Lung (tissue), 12 donors: ENCODE results near the gene C1orf74. TPM values are rescaled to one million over a fixed set of nuclear protein-coding genes. Genes with fewer than 3 reads are reported as not detected.

ENCODE experiments used
- ATAC-seq: fragments of 200-7000 bp; cut with Tn5 transposase; one replicate; pipeline ENCODE4 v1.9.1; 2020; ENCODE audit warnings: moderate number of reproducible peaks; ENCODE audit not compliant: insufficient read depth, low FRiP score
- DNase-seq, 3 donors: peaks; one replicate each; pipeline ENCODE4 v3.0.0-alpha.2; 2013 to 2017
- H3K27ac ChIP-seq, 2 donors: one replicate each; pipeline ENCODE4 v1.5.1; 2013; ENCODE audit warnings: mild to moderate bottlenecking in 2 of 2, moderate library complexity in 2 of 2, control low read depth in 1 of 2, inconsistent platforms in 1 of 2, low read depth in 1 of 2, low read length in 1 of 2
- H3K27me3 ChIP-seq, 3 donors: one replicate each; pipeline ENCODE4 v1.5.1; 2013; ENCODE audit warnings: low read length in 2 of 3; ENCODE audit not compliant: control insufficient read depth in 3 of 3, insufficient read depth in 3 of 3
- H3K36me3 ChIP-seq, 4 donors: one replicate each; pipeline ENCODE4 v1.5.1; 2013; ENCODE audit warnings: low read length in 4 of 4, mild to moderate bottlenecking in 1 of 4, moderate library complexity in 1 of 4; ENCODE audit not compliant: control insufficient read depth in 4 of 4, insufficient read depth in 4 of 4
- H3K4me1 ChIP-seq, 5 donors: one replicate each; pipeline ENCODE4 v1.5.1; 2013; ENCODE audit warnings: low read length in 5 of 5, mild to moderate bottlenecking in 2 of 5, moderate library complexity in 1 of 5; ENCODE audit not compliant: control insufficient read depth in 5 of 5, insufficient read depth in 5 of 5
- H3K4me3 ChIP-seq: one replicate; pipeline ENCODE4 v1.5.1; 2013; ENCODE audit warnings: mild to moderate bottlenecking, control low read depth, moderate library complexity
- H3K9ac ChIP-seq, 2 donors: one replicate each; pipeline ENCODE4 v1.5.1; 2013; ENCODE audit warnings: low read length in 2 of 2, control low read depth in 1 of 2; ENCODE audit not compliant: insufficient read depth in 1 of 2
- H3K9me3 ChIP-seq, 4 donors: one replicate each; pipeline ENCODE4 v1.5.1; 2013; ENCODE audit warnings: low read length in 3 of 4, mild to moderate bottlenecking in 1 of 4, moderate library complexity in 1 of 4; ENCODE audit not compliant: control insufficient read depth in 4 of 4, insufficient read depth in 3 of 4
- WGBS, 2 donors: extraction: QIAGEN DNeasy Blood & Tissue Kit; methylation state at CpG; one replicate each; pipeline ENCODE4 v1.1.7; 2013; 5-methylcytosine and 5-hydroxymethylcytosine counted together
- polyA plus RNA-seq, 2 donors: library from polyadenylated mRNA; stranded (reverse); fragments of 200-250 nt; gene quantifications; one replicate each; pipeline ENCODE4 v1.2.1, GENCODE V29; 2013
- total RNA-seq, 2 donors: library from RNA; depleted of rRNA in 1 of 2; stranded (reverse); fragments of >200 nt in 1 of 2; gene quantifications; one replicate each; pipeline ENCODE4 v1.2.1, GENCODE V29; 2014 to 2021
- TF ChIP-seq, protein P1 (sequence below): IDR thresholded peaks from 2 replicates; pipeline ENCODE4 v1.5.1; 2012; ENCODE audit warnings: mild to moderate bottlenecking; ENCODE audit errors: control extremely low read depth, extremely low read depth
- donor health status: control.
- donor health status: control.
- donor health status: Bipolar disorder and iron deficiency.
- donor health status: healthy.
- donor health status: DM: yes; HTN: yes; CAD: no.

Gene C1orf74
- total and polyA plus RNA-seq, 4 donors = 0.75 to 2.5 (median 1.5) TPM

GRCh38 chr1:209729436-209729835, 54.9 kb downstream of the C1orf74 start:
- no peak overlapping the region for H3K4me3 ChIP-seq
- DNase-seq = no peak
- TF ChIP-seq, protein P1, sequence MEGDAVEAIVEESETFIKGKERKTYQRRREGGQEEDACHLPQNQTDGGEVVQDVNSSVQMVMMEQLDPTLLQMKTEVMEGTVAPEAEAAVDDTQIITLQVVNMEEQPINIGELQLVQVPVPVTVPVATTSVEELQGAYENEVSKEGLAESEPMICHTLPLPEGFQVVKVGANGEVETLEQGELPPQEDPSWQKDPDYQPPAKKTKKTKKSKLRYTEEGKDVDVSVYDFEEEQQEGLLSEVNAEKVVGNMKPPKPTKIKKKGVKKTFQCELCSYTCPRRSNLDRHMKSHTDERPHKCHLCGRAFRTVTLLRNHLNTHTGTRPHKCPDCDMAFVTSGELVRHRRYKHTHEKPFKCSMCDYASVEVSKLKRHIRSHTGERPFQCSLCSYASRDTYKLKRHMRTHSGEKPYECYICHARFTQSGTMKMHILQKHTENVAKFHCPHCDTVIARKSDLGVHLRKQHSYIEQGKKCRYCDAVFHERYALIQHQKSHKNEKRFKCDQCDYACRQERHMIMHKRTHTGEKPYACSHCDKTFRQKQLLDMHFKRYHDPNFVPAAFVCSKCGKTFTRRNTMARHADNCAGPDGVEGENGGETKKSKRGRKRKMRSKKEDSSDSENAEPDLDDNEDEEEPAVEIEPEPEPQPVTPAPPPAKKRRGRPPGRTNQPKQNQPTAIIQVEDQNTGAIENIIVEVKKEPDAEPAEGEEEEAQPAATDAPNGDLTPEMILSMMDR = no peak
- H3K36me3 ChIP-seq = no peaks in the 10 kb centered on the region
- peaks cover 0 to 3% (median 0%) of the 10 kb centered on the region in 3 donors for H3K27me3 ChIP-seq
- H3K9me3 ChIP-seq = no peaks in the 10 kb centered on the region
- peaks cover 0 to 17% (median 0%) of the 10 kb centered on the region in 5 donors for H3K4me1 ChIP-seq
- H3K27ac ChIP-seq = no peak overlapping the region
- 74 to 86% methylated on average over 1 of the region's 1 CpG for WGBS, 2 donors
- no peak for ATAC-seq
- H3K9ac ChIP-seq = no peak overlapping the region

Other genes starting within 250 kb of the C1orf74 start
- gene CAMK1G, start 200.8 kb downstream of the C1orf74 start, total RNA-seq = 1 to 10 TPM in 1 of 2 donors, not detected in 1; 2.4 TPM
- gene CAMK1G, start 200.8 kb downstream of the C1orf74 start, polyA plus RNA-seq = under 1 TPM; 0.14 to 0.80 TPM
- 100 to 1,000 TPM in 1 of 2 donors, 10 to 100 TPM in 1; 72.6 to 121 TPM for gene LAMB3, start 132.1 kb downstream of the C1orf74 start, total RNA-seq
- 10 to 100 TPM; 14.6 to 64.6 TPM for gene LAMB3, start 132.1 kb downstream of the C1orf74 start, polyA plus RNA-seq
- 10 to 100 TPM; 53.4 to 74.5 TPM for gene G0S2, start 109.1 kb downstream of the C1orf74 start, total RNA-seq
- 100 to 1,000 TPM in 1 of 2 donors, 10 to 100 TPM in 1; 44.6 to 696 TPM for gene G0S2, start 109.1 kb downstream of the C1orf74 start, polyA plus RNA-seq
- gene HSD11B1, start 79.7 kb downstream of the C1orf74 start, total RNA-seq = 10 to 100 TPM in 1 of 2 donors, 1 to 10 TPM in 1; 6.5 to 39.5 TPM
- 10 to 100 TPM; 11.3 to 74.6 TPM for gene HSD11B1, start 79.7 kb downstream of the C1orf74 start, polyA plus RNA-seq
- 1 to 10 TPM; 6.9 to 8.3 TPM for gene TRAF3IP3, start 28.5 kb downstream of the C1orf74 start, total RNA-seq
- gene TRAF3IP3, start 28.5 kb downstream of the C1orf74 start, polyA plus RNA-seq = 10 to 100 TPM in 1 of 2 donors, 1 to 10 TPM in 1; 6.0 to 15.7 TPM
- 10 to 100 TPM; 28.3 to 29.2 TPM for gene IRF6, start 21.6 kb upstream of the C1orf74 start, total RNA-seq
- 1 to 10 TPM; 8.7 to 9.0 TPM for gene IRF6, start 21.6 kb upstream of the C1orf74 start, polyA plus RNA-seq
- 1 to 10 TPM; 6.2 to 7.3 TPM for gene UTP25, start 43.4 kb upstream of the C1orf74 start, total RNA-seq
- gene UTP25, start 43.4 kb upstream of the C1orf74 start, polyA plus RNA-seq = 1 to 10 TPM; 1.8 to 3.1 TPM
- gene SYT14, start 153.7 kb upstream of the C1orf74 start, total RNA-seq = under 1 TPM in 1 of 2 donors, not detected in 1; 0.23 TPM
- under 1 TPM in 1 of 2 donors, not detected in 1; under 0.01 TPM for gene SYT14, start 153.7 kb upstream of the C1orf74 start, polyA plus RNA-seq